Epithelial cell of proximal tubule (primary cell): ENCODE data around the gene KCNMA1. TPM values are rescaled to one million over a fixed set of nuclear protein-coding genes. Genes with fewer than 3 reads are reported as not detected.
A peak's percentile ranks its signal among the peaks of the same experiment; 100 is the strongest.

ENCODE experiments used
- DNase-seq: peaks from one replicate; pipeline ENCODE4 v3.0.0-alpha.2; 2011; ENCODE audit warnings: low read depth
- H3K4me3 ChIP-seq: 2 replicates; pipeline ENCODE4 v1.5.1; 2011; ENCODE audit warnings: low read depth, mild to moderate bottlenecking, low read length
- total RNA-seq: library from RNA; depleted of rRNA; stranded (reverse); fragments of >200 nt; gene quantifications from 2 replicates; pipeline ENCODE4 v1.2.3, GENCODE V29; 2015
- TF ChIP-seq, protein P1 (sequence below): conservative IDR thresholded peaks from 2 replicates; pipeline ENCODE4 v1.5.1; 2012; ENCODE audit warnings: low read depth, mild to moderate bottlenecking, low read length

Gene KCNMA1
- total RNA-seq, 1 donor from 2014 or later = 12.5 TPM

DNA sequence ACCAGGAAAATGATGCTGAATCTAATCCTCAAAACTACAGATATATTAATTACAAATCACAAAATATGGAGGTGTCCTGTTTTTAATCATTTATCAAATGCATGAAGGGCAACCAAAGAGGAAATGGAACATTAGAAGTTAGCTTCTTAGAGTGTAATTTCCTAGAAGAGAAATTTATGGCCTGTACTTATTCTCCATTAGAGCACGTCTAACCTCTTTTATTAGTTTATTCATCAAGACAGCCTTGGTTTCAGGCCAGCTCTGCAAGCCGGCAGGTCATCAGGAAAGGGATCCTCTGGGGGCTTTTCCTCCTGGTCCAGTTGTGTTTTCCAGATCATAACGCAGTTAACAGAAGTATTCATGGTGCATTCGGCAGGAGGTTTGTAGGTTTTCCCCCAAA is 517.6 kb downstream of the KCNMA1 start:
- no peak for DNase-seq
- H3K4me3 ChIP-seq = no peak overlapping the region
- TF ChIP-seq, protein P1, sequence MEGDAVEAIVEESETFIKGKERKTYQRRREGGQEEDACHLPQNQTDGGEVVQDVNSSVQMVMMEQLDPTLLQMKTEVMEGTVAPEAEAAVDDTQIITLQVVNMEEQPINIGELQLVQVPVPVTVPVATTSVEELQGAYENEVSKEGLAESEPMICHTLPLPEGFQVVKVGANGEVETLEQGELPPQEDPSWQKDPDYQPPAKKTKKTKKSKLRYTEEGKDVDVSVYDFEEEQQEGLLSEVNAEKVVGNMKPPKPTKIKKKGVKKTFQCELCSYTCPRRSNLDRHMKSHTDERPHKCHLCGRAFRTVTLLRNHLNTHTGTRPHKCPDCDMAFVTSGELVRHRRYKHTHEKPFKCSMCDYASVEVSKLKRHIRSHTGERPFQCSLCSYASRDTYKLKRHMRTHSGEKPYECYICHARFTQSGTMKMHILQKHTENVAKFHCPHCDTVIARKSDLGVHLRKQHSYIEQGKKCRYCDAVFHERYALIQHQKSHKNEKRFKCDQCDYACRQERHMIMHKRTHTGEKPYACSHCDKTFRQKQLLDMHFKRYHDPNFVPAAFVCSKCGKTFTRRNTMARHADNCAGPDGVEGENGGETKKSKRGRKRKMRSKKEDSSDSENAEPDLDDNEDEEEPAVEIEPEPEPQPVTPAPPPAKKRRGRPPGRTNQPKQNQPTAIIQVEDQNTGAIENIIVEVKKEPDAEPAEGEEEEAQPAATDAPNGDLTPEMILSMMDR = no peak

DNA sequence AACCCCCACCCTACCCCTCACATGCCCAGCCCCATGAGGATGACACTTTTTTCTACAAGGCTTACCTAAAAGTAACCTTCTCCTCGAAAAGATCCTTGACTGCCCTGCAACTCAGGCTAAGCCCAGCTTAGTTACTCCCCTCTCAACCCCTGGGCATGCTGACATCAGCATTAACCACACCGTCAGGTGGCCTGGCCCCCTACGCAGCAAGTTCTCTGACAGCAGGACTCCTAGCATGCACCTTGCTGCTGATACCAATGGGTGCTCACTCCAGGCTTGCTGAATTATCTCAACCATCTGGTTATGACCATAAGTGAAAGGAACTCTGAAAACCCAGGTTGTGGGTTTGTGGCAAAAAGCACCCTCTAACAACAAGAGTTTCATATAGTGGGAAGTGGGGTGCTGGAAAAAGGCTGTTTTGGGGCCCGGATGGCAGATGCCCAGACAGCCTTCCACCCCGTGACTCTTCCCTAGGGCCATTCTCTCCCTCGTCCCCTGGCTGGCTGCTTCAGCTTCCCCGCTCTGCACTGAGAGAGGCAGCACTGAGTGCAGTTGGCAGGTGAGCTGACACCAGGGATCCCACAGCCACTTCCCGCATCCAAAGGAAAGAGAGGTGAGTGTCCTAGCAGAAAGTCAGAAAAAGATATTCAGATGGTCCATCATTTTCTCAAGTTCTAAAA is 518.9 kb downstream of the KCNMA1 start:
- DNase-seq = no peak
- TF ChIP-seq, protein P1 = no peak
- no peak overlapping the region for H3K4me3 ChIP-seq

- TF ChIP-seq, protein P1 = no peak
- DNase-seq = no peak
- no peak overlapping the region for H3K4me3 ChIP-seq
These were observed 520.1 kb downstream of the KCNMA1 start for GRCh38 chr10:77117501-77117900.

DNA sequence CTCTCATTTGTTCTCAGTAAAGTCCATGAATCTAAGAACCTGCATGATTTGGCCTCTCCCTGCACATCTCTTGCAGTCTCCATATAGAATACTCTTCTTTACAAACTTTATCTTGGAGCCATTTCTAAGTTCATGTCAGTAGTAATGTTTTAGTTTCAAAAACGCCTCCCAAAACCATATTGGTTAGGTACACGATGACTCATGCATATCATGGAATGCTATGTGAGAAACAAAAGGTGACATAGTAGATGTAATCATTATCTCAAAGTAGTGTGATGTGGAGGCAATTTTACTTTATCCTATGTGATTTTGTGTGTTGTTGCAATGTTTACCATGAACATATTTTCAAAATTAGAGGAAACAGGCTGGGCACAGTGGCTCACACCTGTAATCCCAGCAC is 520.7 kb downstream of the KCNMA1 start:
- no peak for DNase-seq
- H3K4me3 ChIP-seq = no peak overlapping the region
- TF ChIP-seq, protein P1 = no peak

DNA sequence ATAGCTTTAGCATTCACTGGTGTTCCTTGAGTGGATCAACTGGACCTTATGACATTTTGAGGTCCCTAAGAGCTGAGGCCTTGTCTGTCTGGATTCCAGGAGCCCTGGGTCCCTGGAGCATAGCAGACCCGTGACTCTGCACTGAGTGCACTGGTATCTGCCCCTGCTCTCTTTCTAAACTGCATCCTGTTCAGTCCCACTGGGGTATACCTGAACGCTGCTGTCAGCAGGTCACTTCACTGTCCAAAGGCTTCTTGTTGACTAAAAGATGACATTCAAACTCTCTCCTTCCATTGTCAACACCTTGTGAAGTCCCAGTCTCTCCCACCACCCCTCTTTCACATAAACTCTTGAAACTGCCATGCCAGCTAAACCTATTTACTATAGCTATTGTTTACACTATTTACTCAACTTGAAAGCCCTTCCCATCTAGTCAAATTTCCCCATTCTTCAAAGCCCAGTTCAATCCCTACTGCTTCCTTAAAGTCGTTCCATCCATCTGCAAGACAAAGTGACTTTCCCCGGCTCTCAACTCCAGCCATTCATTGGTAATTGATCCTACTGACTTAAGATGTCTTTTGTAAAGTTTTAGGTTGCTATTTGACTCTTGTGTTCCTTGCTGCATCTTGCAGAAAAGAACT is 523.3 kb downstream of the KCNMA1 start:
- TF ChIP-seq, protein P1 = no peak
- no peak overlapping the region for H3K4me3 ChIP-seq
- no peak for DNase-seq

DNA sequence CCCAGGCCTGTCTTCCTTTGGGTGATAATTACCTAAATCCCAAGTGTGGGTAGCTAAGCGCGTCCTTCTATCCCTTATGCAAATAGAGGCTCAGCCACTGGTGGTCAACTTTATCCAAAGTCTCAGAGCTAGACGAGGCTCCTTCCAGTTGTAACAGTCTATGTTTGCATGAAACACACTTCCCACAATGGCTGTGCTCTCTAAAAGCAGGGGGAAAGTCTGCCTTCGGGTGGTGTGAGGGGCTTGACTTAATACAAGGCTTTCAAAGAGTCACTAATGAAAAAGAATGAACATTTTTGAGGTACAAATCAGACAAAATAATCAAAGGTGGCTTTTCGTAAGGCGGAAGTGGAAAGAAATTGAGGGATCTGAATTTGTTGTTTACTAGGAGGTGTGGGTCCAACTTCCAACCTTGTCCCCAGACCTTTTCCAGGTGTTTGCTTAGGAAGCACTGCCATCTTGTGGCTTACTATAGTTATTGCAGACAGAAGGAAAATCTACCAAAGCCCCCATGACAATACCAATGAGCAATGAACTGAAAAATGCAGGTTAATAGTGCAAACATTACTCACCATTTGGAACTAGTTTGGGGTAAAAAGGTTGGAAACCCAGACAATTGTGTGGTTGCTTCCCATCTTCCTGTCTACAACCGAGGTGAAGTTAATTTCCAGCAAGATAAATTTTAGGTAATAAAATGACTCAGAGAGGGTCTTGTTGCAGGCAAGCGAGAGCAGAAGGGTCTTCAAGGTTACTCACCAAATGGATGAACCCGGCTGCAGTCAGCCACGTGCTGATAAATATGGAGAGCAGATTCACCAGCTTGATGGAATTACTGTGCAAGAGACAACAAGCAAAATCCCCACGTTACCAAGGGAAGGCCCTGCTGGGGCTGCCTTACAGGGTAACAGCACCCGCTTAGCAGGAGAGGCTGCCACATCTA is 525.7 kb downstream of the KCNMA1 start:
- H3K4me3 ChIP-seq = no peak overlapping the region
- TF ChIP-seq, protein P1 = peak; percentile 85
- DNase-seq = peak; percentile 56
